ENCODE data around the gene TGFB1.

TGFB1 gene

DNA sequence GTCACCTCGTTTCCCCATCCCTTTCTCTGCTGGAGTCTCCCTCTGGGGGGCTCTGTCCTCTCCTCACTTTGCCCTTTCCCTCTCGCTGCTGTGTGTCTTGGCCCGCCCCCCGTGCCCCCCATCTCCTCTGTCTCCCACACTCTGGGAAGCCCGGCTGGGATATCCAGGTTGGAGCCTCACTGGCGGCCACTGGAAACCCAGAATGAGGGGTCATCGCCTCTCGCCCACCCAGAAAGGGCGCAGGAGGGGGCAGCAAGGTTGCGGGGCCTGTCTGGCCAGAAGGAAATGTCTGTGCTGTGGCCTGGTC lies 28.1 kb downstream of the TGFB1 start:
- TF ChIP-seq GATA1 (IDR thresholded peaks at IDR 0.05; ENCODE audit: low read depth, low read length) (no peak), POLR2A (IDR thresholded peaks at IDR 0.05; ENCODE audit: low read length) (no peak)
- no peak for DNase-seq

DNA sequence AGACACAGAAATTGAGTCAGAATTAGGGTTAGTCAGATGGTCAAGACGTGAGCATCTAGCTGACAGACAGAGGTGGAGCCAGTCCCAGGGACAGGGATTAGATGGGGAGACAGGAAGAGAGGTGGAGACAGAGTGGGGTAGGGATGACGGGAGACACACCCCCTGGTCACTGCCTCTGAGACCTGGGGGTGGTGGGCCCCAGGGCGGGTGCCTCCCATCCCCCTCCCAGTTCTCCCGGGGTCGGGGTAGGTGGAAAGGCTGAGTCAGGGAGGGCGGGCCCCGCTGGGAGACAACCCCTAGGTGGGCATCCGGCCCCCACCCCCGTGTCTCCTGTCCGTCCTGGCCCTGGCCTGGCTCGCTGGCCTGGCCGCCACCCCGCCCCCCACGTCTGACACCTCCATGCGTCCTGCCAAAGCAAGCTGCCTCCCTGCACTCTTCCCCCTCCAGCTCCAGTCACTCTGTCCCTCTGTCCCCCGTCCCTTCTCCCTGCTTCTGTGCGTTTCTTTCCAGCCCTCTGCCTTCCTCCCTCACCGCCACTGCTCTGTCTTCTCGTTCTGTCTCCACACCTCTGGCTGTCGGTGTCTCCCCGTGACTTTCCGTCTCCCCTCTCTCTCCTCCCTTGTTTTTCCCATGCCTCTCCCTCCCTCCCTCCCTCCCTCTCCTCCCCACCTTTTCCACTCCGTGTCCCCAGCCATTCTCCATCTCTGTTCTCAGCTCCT lies 28.6 kb downstream of the TGFB1 start:
- no peak for TF ChIP-seq GATA1 (IDR thresholded peaks at IDR 0.05; ENCODE audit: low read depth, low read length)
- no peak for TF ChIP-seq POLR2A (IDR thresholded peaks at IDR 0.05; ENCODE audit: low read length)
- DNase-seq: peak; percentile 21 to 42

DNA sequence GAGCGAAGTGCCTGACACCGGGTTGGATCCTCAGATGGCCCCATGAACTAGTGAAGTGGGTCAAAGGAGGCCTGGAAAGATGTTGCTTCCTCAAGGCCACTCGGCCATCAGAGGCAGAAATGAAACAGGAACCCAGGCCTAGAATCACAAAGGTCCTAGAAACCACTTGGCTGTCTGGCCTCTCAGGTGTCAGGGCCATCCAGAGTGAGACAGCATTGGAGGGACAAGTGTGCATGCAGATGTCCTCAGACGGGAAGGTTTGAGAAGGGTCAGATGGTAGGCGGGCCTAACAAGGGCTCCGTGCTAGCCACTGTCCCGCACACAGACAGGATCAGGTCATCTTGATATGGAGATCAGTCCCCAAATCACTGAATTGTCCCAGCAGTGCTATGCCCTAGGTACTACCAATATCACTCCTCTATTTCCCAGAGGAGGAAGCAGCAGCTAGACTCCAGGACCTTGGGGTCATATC lies 29.5 kb downstream of the TGFB1 start:
- TF ChIP-seq GATA1 (IDR thresholded peaks at IDR 0.05; ENCODE audit: low read depth, low read length) (no peak), POLR2A (IDR thresholded peaks at IDR 0.05; ENCODE audit: low read length) (no peak)
- DNase-seq: peak; percentile 21 to 44

DNA sequence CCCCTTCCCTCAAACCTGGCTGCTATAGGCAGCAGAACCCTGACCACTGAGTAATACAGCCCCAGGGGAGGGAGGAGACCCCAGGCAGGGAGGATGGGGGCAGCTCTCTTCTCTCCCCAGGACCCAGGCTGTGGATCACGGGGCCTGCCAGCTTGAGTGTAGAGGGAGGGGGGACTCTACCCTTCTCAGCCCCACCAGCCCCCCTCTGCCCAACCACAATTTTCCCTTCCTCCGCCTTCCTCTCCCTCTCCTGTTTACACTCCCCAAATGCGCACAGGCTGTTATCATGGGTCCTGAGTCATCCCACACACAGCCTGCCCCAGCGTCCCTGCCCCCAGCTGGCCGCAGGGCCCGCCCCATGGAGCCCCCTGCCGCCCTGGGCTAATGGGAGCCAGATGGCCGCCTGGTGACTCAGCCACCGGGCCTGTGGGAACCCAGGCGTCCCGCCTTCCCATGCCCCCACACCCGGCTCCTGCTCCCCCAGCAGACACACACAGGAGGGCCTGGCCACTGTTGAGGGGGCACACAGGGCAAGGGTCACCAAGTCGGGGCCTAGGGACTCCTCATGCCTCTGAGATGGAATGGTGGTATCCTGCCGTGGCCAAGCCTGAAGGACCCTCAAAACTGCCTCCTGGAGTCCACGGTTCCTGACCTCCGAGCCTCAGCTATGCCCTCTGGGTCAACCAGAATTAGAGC lies 30.1 kb downstream of the TGFB1 start:
- peak; percentile 83 to 90 for DNase-seq

DNA sequence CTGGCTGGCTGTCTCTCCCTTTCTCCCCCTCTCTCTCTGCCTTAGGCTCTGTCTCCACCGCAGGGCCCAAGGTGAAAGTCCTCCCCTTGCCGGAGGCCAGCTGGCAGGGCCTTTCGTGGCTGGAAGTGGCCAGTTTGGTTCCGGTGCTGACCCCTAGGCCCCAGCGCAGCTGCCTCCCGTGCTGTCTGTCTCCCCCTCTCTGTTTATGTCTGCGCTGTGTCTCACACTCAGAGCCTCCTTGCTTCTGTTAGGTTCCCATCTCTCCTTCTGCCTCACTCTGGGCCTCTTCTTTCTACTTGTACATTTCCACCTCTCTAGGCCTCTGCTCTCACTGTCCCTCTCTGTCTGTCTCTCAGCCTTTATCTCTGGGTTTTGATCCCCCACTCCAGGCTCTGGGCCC lies 30.7 kb downstream of the TGFB1 start:
- no peak for DNase-seq
- TF ChIP-seq GATA1 (IDR thresholded peaks at IDR 0.05; ENCODE audit: low read depth, low read length) (no peak), POLR2A (IDR thresholded peaks at IDR 0.05; ENCODE audit: low read length) (no peak)

More for the DNA sequence above, 30.1 kb downstream of the TGFB1 start:
- TF ChIP-seq GATA1 (IDR thresholded peaks at IDR 0.05; ENCODE audit: low read depth, low read length): no peak
- peak; percentile 32 for TF ChIP-seq POLR2A (IDR thresholded peaks at IDR 0.05; ENCODE audit: low read length)

DNA sequence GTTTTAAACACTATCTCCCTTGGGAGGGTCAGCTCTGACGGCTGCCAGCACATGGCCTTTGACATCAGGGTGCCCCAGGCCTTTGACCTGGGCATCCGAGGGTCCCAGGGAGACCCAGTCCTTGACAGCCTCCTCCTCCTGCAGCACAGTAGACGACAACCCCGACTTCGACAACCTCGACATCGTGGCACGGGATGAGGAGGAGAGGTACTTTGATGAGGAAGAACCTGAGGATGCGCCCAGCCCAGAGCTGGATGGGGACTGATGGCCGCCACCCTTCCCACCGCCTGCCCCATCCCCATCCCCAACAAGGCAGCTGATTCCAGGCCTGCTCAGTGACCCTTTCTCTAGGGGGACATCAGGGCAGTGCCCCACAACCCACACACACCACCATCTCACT lies 31.3 kb downstream of the TGFB1 start:
- TF ChIP-seq GATA1 (IDR thresholded peaks at IDR 0.05; ENCODE audit: low read depth, low read length) (no peak), POLR2A (IDR thresholded peaks at IDR 0.05; ENCODE audit: low read length) (no peak)
- no peak for DNase-seq

DNA sequence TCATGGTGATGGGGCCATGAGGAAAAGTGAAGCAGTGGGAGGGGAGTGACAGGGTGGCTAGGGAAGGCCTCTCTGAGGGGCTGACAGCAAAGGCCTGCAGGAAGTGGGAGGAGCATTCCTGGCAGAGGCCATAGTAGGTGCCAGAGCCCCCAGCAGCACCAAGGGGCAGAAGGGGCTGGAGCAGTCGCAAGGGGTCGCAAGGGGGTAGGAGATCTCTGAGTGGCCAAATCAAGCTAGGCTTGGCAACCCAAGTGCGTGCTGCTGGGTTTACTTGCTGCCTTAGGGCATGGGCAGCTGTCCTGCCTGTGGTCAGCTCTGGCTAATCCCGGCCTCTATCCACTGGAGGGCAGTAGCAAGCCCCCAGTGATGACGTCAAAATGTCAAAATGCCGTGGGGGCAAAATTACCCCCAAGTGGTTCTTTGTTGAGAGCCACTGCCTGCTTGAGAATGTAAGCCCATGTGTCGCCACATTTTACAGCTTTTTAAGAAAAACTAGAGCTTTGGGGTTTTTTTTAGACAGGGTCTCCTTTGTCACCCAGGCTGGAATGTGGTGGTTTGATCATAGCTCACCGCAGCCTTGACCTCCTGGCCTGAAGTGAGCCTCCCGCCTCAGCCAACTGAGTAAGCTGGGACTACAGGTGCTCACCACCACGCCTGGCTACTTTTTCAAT lies 32.0 kb downstream of the TGFB1 start:
- DNase-seq: peak; percentile 56 to 60
- no peak for TF ChIP-seq POLR2A (IDR thresholded peaks at IDR 0.05; ENCODE audit: low read length)
- no peak for TF ChIP-seq GATA1 (IDR thresholded peaks at IDR 0.05; ENCODE audit: low read depth, low read length)

DNA sequence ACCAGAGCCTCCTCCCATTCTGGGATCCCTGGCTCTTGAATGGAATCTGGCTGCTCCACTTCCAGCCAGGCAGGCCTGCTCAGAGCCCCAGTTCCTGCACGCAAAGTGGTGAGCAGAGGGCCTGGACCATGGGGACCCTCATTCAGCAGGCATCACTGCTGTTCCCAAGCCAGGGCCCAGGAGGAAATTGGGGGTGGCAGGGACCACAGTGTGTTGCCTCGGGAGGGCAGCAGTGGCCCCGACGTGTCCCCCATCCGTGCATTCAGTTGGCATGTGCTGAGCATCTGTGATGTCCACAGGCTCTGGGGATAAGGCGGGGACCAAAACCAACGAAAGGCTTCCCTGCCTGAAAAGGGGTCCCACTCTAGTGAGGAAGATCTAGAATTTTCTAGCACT lies 32.5 kb downstream of the TGFB1 start:
- TF ChIP-seq POLR2A (IDR thresholded peaks at IDR 0.05; ENCODE audit: low read length): no peak
- TF ChIP-seq GATA1 (IDR thresholded peaks at IDR 0.05; ENCODE audit: low read depth, low read length): no peak
- DNase-seq: no peak

DNA sequence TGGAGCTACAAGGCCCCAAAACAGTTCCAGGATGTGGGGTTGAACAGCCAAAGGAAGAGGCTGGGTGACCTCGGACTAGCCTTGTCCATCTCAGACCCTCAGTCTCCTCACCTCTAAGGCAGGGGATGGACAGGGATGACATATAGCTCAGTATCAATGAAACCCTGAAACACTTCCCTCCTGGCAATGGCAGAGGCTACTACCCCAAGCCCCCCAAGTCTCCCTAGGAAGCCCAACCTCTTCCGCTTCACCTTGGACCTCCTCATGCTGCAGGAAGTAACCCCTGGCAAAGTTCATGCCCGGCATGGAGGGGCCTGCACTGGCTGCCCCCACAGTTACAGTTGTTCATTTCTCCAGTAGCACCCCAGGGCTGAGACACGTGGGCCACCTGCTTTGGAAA lies 33.2 kb downstream of the TGFB1 start:
- no peak for TF ChIP-seq POLR2A (IDR thresholded peaks at IDR 0.05; ENCODE audit: low read length)
- TF ChIP-seq GATA1 (IDR thresholded peaks at IDR 0.05; ENCODE audit: low read depth, low read length): no peak
- no peak for DNase-seq

DNA sequence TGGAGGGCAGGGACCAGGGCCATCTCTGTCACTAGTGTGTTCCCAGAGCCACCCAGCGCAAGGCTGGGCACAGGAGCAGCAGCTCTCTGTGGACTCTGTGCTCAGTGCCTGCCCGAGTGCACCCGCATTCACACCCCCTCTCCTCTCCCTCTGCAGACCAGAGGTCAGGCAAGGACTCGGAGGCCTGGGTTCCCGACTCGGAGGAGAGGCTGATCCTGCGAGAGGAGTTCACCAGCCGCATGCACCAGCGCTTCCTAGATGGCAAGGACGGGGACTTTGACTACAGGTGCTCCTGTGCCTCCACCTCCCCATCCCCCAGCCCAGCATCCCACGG lies 33.6 kb downstream of the TGFB1 start:
- TF ChIP-seq GATA1 (IDR thresholded peaks at IDR 0.05; ENCODE audit: low read depth, low read length) (no peak), POLR2A (IDR thresholded peaks at IDR 0.05; ENCODE audit: low read length) (no peak)
- no peak for DNase-seq

DNA sequence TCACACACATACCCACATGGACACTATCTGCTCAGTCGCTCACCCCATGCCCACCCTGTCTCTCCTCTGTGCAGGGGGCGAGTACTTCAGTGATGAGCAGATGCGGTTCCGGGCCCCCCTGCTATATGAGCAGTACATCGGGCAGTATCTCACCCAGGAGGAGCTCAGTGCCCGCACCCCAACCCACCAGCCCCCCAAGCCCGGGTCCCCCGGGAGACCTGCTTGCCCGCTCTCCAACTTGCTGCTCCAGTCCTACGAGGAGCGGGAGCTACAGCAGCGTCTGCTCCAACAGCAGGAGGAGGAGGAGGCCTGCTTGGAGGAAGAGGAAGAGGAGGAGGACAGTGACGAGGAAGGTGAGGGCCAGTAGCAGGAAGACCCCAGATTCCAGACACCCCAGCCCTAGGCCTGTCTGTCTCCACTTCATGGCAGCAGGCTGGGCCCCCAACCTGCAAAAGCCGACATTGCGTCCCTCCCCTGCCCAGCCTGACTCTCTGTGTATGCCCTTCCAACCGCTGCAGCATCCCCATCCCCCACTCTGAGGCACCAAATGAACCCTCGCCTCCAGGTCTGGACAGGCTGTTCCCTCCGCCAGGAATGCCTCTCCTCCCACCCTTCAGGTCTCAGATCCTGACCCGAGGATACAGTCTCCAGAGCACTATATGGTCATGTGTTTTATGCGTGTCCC lies 34.1 kb downstream of the TGFB1 start:
- no peak for DNase-seq
- TF ChIP-seq POLR2A (IDR thresholded peaks at IDR 0.05; ENCODE audit: low read length): no peak
- TF ChIP-seq GATA1 (IDR thresholded peaks at IDR 0.05; ENCODE audit: low read depth, low read length): no peak

DNA sequence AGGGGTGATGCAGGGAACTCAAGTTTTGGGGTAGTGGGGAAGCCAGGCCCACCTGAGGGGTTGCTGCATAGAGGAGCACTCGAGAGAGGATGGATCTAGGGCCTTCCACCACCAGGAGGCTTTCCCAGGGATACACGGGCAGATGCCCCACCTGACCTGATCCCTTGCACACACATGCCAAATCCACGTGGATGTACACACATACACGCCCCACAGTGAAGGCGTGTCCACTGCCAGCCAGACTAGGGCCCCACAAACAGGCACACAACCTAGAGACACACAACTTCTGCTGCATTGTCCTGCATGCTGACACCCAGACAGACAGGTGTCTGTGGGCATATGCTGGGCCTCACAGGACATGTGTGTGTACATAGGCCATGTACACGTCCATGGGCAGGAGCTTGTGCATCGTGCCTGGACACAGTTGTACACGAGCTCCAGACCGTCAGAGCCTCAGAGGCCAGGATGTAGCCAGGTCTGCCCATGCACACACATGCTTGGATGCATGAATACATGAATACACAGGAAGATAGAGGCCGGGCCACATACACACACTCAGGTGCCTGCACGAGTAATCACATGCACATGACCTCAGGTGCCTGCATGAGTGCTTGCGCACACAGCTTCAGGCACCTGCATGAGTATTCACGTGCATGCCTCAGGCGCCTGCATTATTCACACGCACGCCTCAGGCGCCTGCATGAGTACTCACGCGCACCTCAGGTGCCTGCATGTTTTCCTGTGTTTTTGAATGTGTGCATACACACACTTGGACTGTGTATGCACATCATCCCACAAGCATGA lies 34.8 kb downstream of the TGFB1 start:
- DNase-seq: no peak
- no peak for TF ChIP-seq GATA1 (IDR thresholded peaks at IDR 0.05; ENCODE audit: low read depth, low read length)
- peak; percentile 24 for TF ChIP-seq POLR2A (IDR thresholded peaks at IDR 0.05; ENCODE audit: low read length)

DNA sequence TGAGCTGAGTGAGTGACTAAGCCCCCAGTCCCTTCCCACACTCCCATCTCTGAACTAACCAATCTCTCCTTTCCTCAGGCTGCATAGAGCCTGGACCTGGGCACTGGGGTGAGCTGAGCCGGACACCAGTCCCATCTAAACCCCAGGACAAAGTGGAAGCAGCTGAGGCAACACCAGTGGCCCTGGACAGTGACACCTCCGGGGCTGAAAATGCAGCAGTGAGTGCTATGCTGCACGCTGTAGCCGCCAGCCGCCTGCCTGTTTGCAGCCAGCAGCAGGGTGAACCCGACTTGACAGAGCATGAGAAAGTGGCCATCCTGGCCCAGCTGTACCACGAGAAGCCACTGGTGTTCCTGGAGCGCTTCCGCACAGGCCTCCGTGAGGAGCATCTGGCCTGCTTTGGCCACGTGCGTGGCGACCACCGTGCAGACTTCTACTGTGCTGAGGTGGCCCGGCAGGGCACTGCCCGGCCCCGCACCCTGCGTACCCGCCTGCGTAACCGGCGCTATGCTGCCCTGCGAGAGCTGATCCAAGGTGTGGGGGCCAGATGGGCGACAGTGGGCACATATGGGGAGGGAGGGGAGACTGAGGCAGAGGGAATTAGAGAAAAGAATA lies 37.3 kb downstream of the TGFB1 start:
- DNase-seq: no peak
- TF ChIP-seq POLR2A (IDR thresholded peaks at IDR 0.05; ENCODE audit: low read length) (no peak), GATA1 (IDR thresholded peaks at IDR 0.05; ENCODE audit: low read depth, low read length) (no peak)
